Measurements from ENCODE around the gene CFAP53. TPM values are rescaled to one million over a fixed set of nuclear protein-coding genes. Genes with fewer than 3 reads are reported as not detected.
A peak's percentile ranks its signal among the peaks of the same experiment; 100 is the strongest.

Gene CFAP53
- total RNA-seq, 1 donor from 2014 or later = 0.65 TPM

- TF ChIP-seq, protein P1, sequence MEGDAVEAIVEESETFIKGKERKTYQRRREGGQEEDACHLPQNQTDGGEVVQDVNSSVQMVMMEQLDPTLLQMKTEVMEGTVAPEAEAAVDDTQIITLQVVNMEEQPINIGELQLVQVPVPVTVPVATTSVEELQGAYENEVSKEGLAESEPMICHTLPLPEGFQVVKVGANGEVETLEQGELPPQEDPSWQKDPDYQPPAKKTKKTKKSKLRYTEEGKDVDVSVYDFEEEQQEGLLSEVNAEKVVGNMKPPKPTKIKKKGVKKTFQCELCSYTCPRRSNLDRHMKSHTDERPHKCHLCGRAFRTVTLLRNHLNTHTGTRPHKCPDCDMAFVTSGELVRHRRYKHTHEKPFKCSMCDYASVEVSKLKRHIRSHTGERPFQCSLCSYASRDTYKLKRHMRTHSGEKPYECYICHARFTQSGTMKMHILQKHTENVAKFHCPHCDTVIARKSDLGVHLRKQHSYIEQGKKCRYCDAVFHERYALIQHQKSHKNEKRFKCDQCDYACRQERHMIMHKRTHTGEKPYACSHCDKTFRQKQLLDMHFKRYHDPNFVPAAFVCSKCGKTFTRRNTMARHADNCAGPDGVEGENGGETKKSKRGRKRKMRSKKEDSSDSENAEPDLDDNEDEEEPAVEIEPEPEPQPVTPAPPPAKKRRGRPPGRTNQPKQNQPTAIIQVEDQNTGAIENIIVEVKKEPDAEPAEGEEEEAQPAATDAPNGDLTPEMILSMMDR (IDR thresholded peaks at IDR 0.05; ENCODE audit: unreplicated experiment) = no peak
- Mint-ChIP-seq H3K36me3 (no peaks in the 10 kb centered on the region), H3K4me1 (peaks cover 21% of the 10 kb centered on the region), H3K27me3 (ENCODE audit: low read depth) (peaks cover 43% of the 10 kb centered on the region), H3K9me3 (peaks cover 11% of the 10 kb centered on the region), H3K27ac (no peak overlapping the region), H3K4me3 (no peak overlapping the region)
- DNase-seq (ENCODE audit: low spot score in 2 of 2, unreplicated experiment in 2 of 2) = no peak
Observed at GRCh38 chr18:50199921-50200320, 66.4 kb downstream of the CFAP53 start.

DNA sequence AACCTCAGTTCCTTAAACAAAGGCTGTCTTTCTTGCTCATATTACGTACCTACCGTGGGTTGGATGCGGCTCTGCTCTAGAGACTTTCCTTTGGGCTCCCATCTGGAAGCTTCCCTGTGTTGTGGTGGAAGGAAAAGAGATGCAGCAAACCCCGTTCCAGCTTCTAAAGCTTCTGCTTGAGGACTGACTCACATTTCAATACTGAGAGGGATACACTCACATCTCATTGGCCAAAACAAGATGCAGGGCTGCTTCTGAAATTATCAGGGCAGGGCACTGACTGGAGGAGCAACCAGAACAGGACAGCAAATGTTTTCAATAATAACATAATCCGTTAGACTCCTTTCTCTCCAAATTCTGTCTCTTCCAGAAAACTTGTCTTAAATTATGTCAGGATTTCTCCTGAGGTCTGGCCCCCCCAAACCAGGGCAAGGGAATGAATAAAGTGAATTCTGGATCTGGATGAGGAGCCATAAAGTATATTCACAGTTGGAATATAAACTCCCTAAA, 66.9 kb downstream of the CFAP53 start:
- Mint-ChIP-seq H3K9me3 (peaks cover 11% of the 10 kb centered on the region), H3K4me3 (no peak overlapping the region), H3K27me3 (ENCODE audit: low read depth) (peaks cover 42% of the 10 kb centered on the region), H3K4me1 (peaks cover 20% of the 10 kb centered on the region), H3K27ac (no peak overlapping the region), H3K36me3 (no peaks in the 10 kb centered on the region)
- TF ChIP-seq, protein P1 (IDR thresholded peaks at IDR 0.05; ENCODE audit: unreplicated experiment) = no peak
- no peak for DNase-seq (ENCODE audit: low spot score in 2 of 2, unreplicated experiment in 2 of 2)

- peaks cover 15% of the 10 kb centered on the region for H3K4me1 Mint-ChIP-seq
- peaks cover 64% of the 10 kb centered on the region for H3K27me3 Mint-ChIP-seq (ENCODE audit: low read depth)
- H3K27ac Mint-ChIP-seq = no peak overlapping the region
- TF ChIP-seq, protein P1 (IDR thresholded peaks at IDR 0.05; ENCODE audit: unreplicated experiment) = no peak
- H3K9me3 Mint-ChIP-seq = peaks cover 9% of the 10 kb centered on the region
- DNase-seq (ENCODE audit: low spot score in 2 of 2, unreplicated experiment in 2 of 2) = no peak
- H3K4me3 Mint-ChIP-seq = peak overlapping the region; percentile 48
- H3K36me3 Mint-ChIP-seq = no peaks in the 10 kb centered on the region
Observed at GRCh38 chr18:50196261-50196660, 70.0 kb downstream of the CFAP53 start.

DNA sequence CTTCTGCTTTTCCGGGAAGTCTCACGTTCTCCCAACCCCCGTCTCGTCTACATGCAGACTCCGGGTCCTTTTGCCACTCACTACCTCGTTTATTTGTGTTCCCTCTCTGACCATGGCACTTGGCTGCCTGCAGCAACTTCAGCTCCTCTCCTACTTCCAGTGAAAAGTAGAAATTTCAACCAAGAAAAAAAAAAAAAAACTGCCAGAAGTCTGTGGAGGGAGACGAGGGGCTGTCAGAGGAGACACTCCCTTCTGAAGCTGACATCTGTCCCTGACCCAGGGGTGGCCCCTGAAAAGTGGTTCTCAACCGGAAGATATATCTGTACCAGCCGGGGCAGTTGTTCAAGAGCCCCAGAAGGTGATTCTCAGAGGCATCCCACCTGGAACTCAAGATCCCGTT, 70.6 kb downstream of the CFAP53 start:
- Mint-ChIP-seq H3K27ac (no peak overlapping the region), H3K27me3 (ENCODE audit: low read depth) (peaks cover 67% of the 10 kb centered on the region), H3K9me3 (peaks cover 5% of the 10 kb centered on the region), H3K4me1 (peaks cover 15% of the 10 kb centered on the region), H3K4me3 (peak overlapping the region; percentile 66), H3K36me3 (no peaks in the 10 kb centered on the region)
- no peak for DNase-seq (ENCODE audit: low spot score in 2 of 2, unreplicated experiment in 2 of 2)
- TF ChIP-seq, protein P1 (IDR thresholded peaks at IDR 0.05; ENCODE audit: unreplicated experiment) = no peak

DNA sequence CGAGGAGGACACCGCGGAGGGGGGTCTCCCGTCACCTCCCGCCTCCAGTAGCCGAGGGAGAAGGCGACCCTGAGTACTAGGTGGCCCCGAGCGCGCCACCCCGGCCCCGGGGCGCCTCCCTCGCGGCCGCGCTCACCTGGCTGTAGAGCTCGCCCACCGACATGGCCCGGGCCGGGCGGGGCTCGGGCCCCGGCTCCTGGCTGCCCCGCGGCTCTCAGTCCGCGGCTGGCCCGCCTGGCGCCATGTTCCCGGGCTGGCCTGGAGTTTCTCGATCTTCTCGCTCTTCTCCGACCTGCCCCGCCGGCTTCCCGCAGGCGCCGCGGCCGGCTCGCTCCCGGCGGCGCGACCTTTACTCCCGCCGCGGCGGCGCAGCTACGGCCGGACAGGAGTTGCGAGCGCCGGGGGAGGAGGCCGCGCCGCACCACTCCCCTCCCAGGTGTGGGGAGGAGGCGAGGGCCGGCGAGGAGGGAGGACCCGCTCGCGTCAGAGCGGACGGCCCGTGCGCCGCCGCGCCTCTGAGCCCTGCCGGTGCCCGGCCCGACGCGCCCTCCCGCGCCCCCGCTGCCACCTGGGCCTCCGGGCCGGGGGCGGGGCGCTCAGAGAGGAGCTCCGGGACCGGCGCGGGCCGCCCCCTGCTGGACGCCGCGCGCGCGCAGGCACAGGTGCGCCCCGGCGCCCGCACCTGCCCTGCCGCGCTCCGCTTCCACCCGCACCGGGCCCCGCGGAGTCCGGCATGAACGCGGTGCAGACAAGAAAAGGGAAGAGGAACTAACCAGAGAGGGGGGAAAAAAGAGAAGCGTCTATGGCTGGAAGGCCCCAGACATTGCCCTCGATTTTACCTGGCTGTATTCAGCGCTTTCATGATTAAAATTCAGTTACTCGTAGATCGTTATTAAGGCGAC, 71.4 kb downstream of the CFAP53 start, which contains the start of gene MYO5B:
TSS of gene MYO5B (minus strand) at position 517 of the 902 bp plus-strand sequence. CDS start at position 163, 354 bp downstream.
- no peak within 1 kb of the TSS for H3K27ac Mint-ChIP-seq
- DNase-seq (ENCODE audit: low spot score in 2 of 2, unreplicated experiment in 2 of 2) = peak; percentile 45 to 75
- peaks cover 74% of the 10 kb centered on the region for H3K27me3 Mint-ChIP-seq (ENCODE audit: low read depth)

More for the DNA sequence above, 71.4 kb downstream of the CFAP53 start, which contains the start of gene MYO5B:
- Mint-ChIP-seq H3K4me1 (peaks cover 15% of the 10 kb centered on the region), H3K36me3 (no peaks in the 10 kb centered on the region), H3K9me3 (no peaks in the 10 kb centered on the region), H3K4me3 (peak within 1 kb of the TSS; percentile 70)
- TF ChIP-seq, protein P1 (IDR thresholded peaks at IDR 0.05; ENCODE audit: unreplicated experiment) = peak; percentile 25

Measured in mesothelial cell of epicardium (in vitro differentiated cells).